Measurements from ENCODE around the gene DAZAP1. TPM values are rescaled to one million over a fixed set of nuclear protein-coding genes. Genes with fewer than 3 reads are reported as not detected.

The DAZAP1 gene
- total RNA-seq, 1 experiment from 2014 or later: 165 TPM

DNA sequence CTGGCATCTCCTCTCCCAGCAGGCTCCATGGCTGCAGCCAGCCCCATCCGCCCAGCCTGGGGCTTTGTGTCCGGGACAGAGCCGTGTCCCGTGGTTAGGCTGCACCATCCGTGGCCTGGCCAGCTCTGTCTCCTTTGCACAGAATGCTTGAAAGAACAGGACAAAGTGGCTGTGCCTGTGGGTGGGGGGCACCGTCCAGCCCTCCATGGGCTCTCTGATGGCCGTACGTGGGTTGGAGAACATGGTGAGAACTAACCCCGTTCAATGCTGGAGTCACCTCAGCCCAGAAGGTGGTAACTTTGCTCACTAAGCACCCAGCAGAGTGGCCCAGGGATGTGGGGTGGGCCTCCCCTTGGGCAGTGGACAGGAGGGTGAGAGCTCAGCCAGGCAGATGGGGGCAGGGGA lies 33.6 kb downstream of the DAZAP1 start:
- no peak for DNase-seq
- ChIA-PET POLR2A (no interaction called here), CTCF (no interaction called here)
- TF ChIP-seq CTCF (IDR thresholded peaks at IDR 0.05; ENCODE audit: insufficient read depth in 1 of 2, low read depth in 1 of 2, low read length in 1 of 2, severe bottlenecking in 1 of 2, unreplicated experiment in 1 of 2): no peak
- Mint-ChIP-seq H3K4me1 (ENCODE audit: low read depth, unreplicated experiment) (peaks cover 10% of the 10 kb centered on the region), H3K4me3 (ENCODE audit: unreplicated experiment) (peak overlapping the region; percentile 51), H3K9me3 (ENCODE audit: unreplicated experiment) (no peaks in the 10 kb centered on the region), H3K36me3 (ENCODE audit: insufficient read depth, unreplicated experiment) (peaks cover 81% of the 10 kb centered on the region), H3K27me3 (ENCODE audit: insufficient read depth, unreplicated experiment) (no peaks in the 10 kb centered on the region), H3K27ac (ENCODE audit: unreplicated experiment) (peak overlapping the region; percentile 70)
- Histone ChIP-seq H3K36me3 (ENCODE audit: control insufficient read depth, insufficient read depth, low read length) (peaks cover 8% of the 10 kb centered on the region), H3K4me3 (ENCODE audit: low read depth, low read length) (no peak overlapping the region), H3K4me1 (peaks cover 36% of the 10 kb centered on the region), H3K27me3 (replicated peaks; ENCODE audit: control insufficient read depth, insufficient read depth, low read length) (no peaks in the 10 kb centered on the region), H3K9me3 (no peaks in the 10 kb centered on the region)
- BruUV-seq (replicated peaks): no TSS peak
- intact Hi-C loops (cut with micrococcal nuclease; ENCODE audit: unreplicated experiment): no loop called here

DNA sequence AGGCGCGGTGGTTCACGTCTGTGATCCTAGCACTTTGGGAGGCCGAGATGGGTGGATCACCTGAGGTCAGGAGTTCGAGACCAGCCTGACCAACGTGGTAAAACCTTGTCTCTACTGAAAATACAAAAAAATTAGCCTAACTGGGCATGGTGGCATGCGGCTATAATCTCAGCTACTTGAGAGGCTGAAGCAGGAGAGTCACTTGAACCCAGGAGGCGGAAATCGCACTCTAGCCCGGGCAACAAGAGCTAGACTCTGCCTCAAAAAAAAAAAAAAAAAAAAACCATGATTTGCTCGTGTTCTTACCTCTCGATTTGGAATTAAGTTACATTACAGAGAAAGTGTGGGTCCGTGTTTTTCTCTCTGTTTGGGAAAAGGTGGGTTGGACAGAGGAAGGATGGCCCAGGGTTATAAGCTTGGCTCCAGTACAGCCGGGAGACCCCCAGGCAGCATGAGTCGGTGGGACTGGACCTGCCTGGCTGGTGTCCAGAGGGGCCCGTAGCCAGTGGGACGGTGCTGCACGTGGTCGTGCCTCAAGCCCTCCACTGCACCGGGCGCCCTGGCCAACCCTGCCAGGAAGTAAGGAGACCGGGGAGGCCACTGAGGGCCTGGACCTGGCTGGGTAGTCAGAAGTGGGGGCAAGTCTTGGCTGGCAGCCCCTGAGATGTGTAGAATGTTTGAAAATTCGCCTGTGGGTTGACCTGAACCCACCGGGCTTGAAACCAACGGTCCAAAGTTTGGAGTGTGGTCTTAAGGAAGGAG lies 34.5 kb downstream of the DAZAP1 start:
- Mint-ChIP-seq H3K4me3 (ENCODE audit: unreplicated experiment) (peak overlapping the region; percentile 51), H3K36me3 (ENCODE audit: insufficient read depth, unreplicated experiment) (peaks cover 74% of the 10 kb centered on the region), H3K27ac (ENCODE audit: unreplicated experiment) (no peak overlapping the region), H3K27me3 (ENCODE audit: insufficient read depth, unreplicated experiment) (no peaks in the 10 kb centered on the region), H3K4me1 (ENCODE audit: low read depth, unreplicated experiment) (peaks cover 10% of the 10 kb centered on the region), H3K9me3 (ENCODE audit: unreplicated experiment) (no peaks in the 10 kb centered on the region)
- peaks cover 40% of the 10 kb centered on the region for H3K4me1 ChIP-seq
- H3K9me3 ChIP-seq: no peaks in the 10 kb centered on the region
- no peak for DNase-seq
- no peaks in the 10 kb centered on the region for H3K27me3 ChIP-seq (replicated peaks; ENCODE audit: control insufficient read depth, insufficient read depth, low read length)
- intact Hi-C loops (cut with micrococcal nuclease; ENCODE audit: unreplicated experiment): no loop called here
- BruUV-seq (replicated peaks): no TSS peak
- TF ChIP-seq CTCF (IDR thresholded peaks at IDR 0.05; ENCODE audit: insufficient read depth in 1 of 2, low read depth in 1 of 2, low read length in 1 of 2, severe bottlenecking in 1 of 2, unreplicated experiment in 1 of 2): no peak
- ChIA-PET POLR2A (no interaction called here), CTCF (no interaction called here)
- no peak overlapping the region for H3K4me3 ChIP-seq (ENCODE audit: low read depth, low read length)
- H3K36me3 ChIP-seq (ENCODE audit: control insufficient read depth, insufficient read depth, low read length): peaks cover 8% of the 10 kb centered on the region

- peak; percentile 19 to 70 for TF ChIP-seq CTCF (IDR thresholded peaks at IDR 0.05; ENCODE audit: insufficient read depth in 1 of 2, low read depth in 1 of 2, low read length in 1 of 2, severe bottlenecking in 1 of 2, unreplicated experiment in 1 of 2)
- intact Hi-C loops (cut with micrococcal nuclease; ENCODE audit: unreplicated experiment): no loop called here
- CTCF ChIA-PET: no interaction called here
- no TSS peak for BruUV-seq (replicated peaks)
- peaks cover 42% of the 10 kb centered on the region for H3K36me3 Mint-ChIP-seq (ENCODE audit: insufficient read depth, unreplicated experiment)
- Histone ChIP-seq H3K36me3 (ENCODE audit: control insufficient read depth, insufficient read depth, low read length) (peaks cover 5% of the 10 kb centered on the region), H3K9me3 (no peaks in the 10 kb centered on the region), H3K27me3 (replicated peaks; ENCODE audit: control insufficient read depth, insufficient read depth, low read length) (no peaks in the 10 kb centered on the region), H3K4me1 (peaks cover 27% of the 10 kb centered on the region), H3K4me3 (ENCODE audit: low read depth, low read length) (peak overlapping the region; percentile 65)
- H3K9me3 Mint-ChIP-seq (ENCODE audit: unreplicated experiment): no peaks in the 10 kb centered on the region
- POLR2A ChIA-PET: interaction anchor here (0.6 kb wide), 1 partner anchor 69 kb away, joined by 5 read pairs; no protein-coding TSS in a partner anchor
- H3K4me3 Mint-ChIP-seq (ENCODE audit: unreplicated experiment): peak overlapping the region; percentile 76
- H3K27ac Mint-ChIP-seq (ENCODE audit: unreplicated experiment): peak overlapping the region; percentile 74
- no peaks in the 10 kb centered on the region for H3K27me3 Mint-ChIP-seq (ENCODE audit: insufficient read depth, unreplicated experiment)
- DNase-seq: peak in 1 of 2 experiments; percentile 77
- peaks cover 10% of the 10 kb centered on the region for H3K4me1 Mint-ChIP-seq (ENCODE audit: low read depth, unreplicated experiment)
Measured at GRCh38 chr19:1445185-1445931, 38.0 kb downstream of the DAZAP1 start.

All from Caco-2 (cell line).